SK-N-SH (cell line): ENCODE measurements around the gene GCN1. TPM values are rescaled to one million over a fixed set of nuclear protein-coding genes. Genes with fewer than 3 reads are reported as not detected.

Experiments used
- CTCF ChIA-PET: fragments of 300-600, 350-600 bp; formaldehyde crosslinking; extraction: SDS; loops from one replicate; lab custom pipeline; 2021; lab: Yijun Ruan, JAX
- POLR2A ChIA-PET: fragments of 350-600 bp; sonication (Branson Sonifier 250); formaldehyde crosslinking; extraction: SDS; loops from one replicate; lab custom pipeline; 2020; ENCODE audit warnings: antibody characterized with exemption, inconsistent platforms; lab: Yijun Ruan, JAX
- DNase-seq: peaks from one replicate; pipeline ENCODE4 v3.0.0; 2012
- H2AFZ ChIP-seq: fragments of 200-600 bp; sonication (generic); 2 replicates; pipeline ENCODE4 v1.8.1; 2016; ENCODE audit warnings: antibody characterized with exemption, mild to moderate bottlenecking, low read depth
- H3F3A ChIP-seq: fragments of 200-600 bp; sonication (generic); replicated peaks from 2 replicates; pipeline ENCODE3; 2016; ENCODE audit warnings: antibody characterized with exemption, mild to moderate bottlenecking; ENCODE audit not compliant: insufficient read depth
- H3K27ac ChIP-seq, 2 experiments: fragments of 200-500 bp in 1 of 2; fragments of 200-600 bp in 1 of 2; sonication (Bioruptor generic) in 1 of 2; sonication (generic), shearing (Covaris generic) in 1 of 2; 2 replicates each; pipeline versions ENCODE4 v1.5.1 to v1.6.1; 2014 to 2016; ENCODE audit warnings: low read depth in 2 of 2, inconsistent platforms in 1 of 2, low read length in 1 of 2, mild to moderate bottlenecking in 1 of 2, mixed read lengths in 1 of 2
- H3K27me3 ChIP-seq: fragments of 200-600 bp; sonication (generic), shearing (Covaris generic); 2 replicates; pipeline ENCODE4 v1.6.1; 2016; ENCODE audit warnings: mixed run types; ENCODE audit not compliant: insufficient read depth
- H3K36me3 ChIP-seq, 2 experiments: fragments of 200-500 bp in 1 of 2; fragments of 200-600 bp in 1 of 2; sonication (Bioruptor generic) in 1 of 2; sonication (generic) in 1 of 2; replicated peaks in 1 of 2; 2 replicates each; pipeline versions ENCODE3 to v1.5.1; 2014 to 2016; ENCODE audit warnings: low read length in 1 of 2, mild to moderate bottlenecking in 1 of 2; ENCODE audit not compliant: insufficient read depth in 2 of 2, control insufficient read depth in 1 of 2
- H3K4me1 ChIP-seq, 2 experiments: fragments of 200-500 bp in 1 of 2; fragments of 200-600 bp in 1 of 2; sonication (Bioruptor generic) in 1 of 2; sonication (generic), shearing (Covaris generic) in 1 of 2; 2 replicates each; pipeline versions ENCODE4 v1.5.1 to v1.6.1; 2014 to 2016; ENCODE audit warnings: low read depth in 1 of 2, low read length in 1 of 2, mixed run types in 1 of 2; ENCODE audit not compliant: insufficient read depth in 2 of 2, control insufficient read depth in 1 of 2
- H3K4me2 ChIP-seq: fragments of 200-600 bp; sonication (generic), shearing (Covaris generic); 2 replicates; pipeline ENCODE4 v1.6.1; 2017; ENCODE audit warnings: mixed run types
- H3K4me3 ChIP-seq, 2 experiments: fragments of 200-500 bp in 1 of 2; fragments of 200-600 bp in 1 of 2; sonication (Bioruptor generic) in 1 of 2; sonication (generic), shearing (Covaris generic) in 1 of 2; 2 replicates each; pipeline versions ENCODE4 v1.5.1 to v1.8.1; 2014 to 2016; ENCODE audit warnings: low read depth in 2 of 2, inconsistent platforms in 1 of 2, low read length in 1 of 2, mild to moderate bottlenecking in 1 of 2, mixed read lengths in 1 of 2, moderate library complexity in 1 of 2
- H3K79me2 ChIP-seq: fragments of 200-600 bp; sonication (generic); 2 replicates; pipeline ENCODE4 v1.8.1; 2017; ENCODE audit warnings: mild to moderate bottlenecking; ENCODE audit not compliant: insufficient read depth
- H3K9ac ChIP-seq: fragments of 200-600 bp; sonication (generic); 2 replicates; pipeline ENCODE4 v1.6.1; 2017; ENCODE audit warnings: mixed run types
- H3K9me2 ChIP-seq: fragments of 200-600 bp; sonication (generic); 2 replicates; pipeline ENCODE4 v1.6.1; 2017; ENCODE audit warnings: mixed run types
- H3K9me3 ChIP-seq: fragments of 200-600 bp; sonication (generic); 2 replicates; pipeline ENCODE4 v1.6.1; 2017; ENCODE audit warnings: mixed run types, mild to moderate bottlenecking, moderate library complexity
- H4K20me1 ChIP-seq: fragments of 200-600 bp; sonication (generic); 2 replicates; pipeline ENCODE4 v1.6.1; 2017; ENCODE audit warnings: mild to moderate bottlenecking, mixed run types; ENCODE audit not compliant: insufficient read depth
- CHD2 ChIP-seq: fragments of 150-350 bp; IDR thresholded peaks from 2 replicates; pipeline ENCODE4 v1.6.1; 2018; ENCODE audit warnings: low read length; ENCODE audit not compliant: partially characterized antibody
- ELF1 ChIP-seq: IDR thresholded peaks from 2 replicates; pipeline ENCODE4 v1.4.0; 2012
- EP300 ChIP-seq, 2 experiments: IDR thresholded peaks; 2 replicates each; pipeline versions ENCODE4 v1.4.0 to v1.6.1; 2012; ENCODE audit warnings: borderline replicate concordance in 1 of 2, low read depth in 1 of 2, low read length in 1 of 2
- EZH2phosphoT487 ChIP-seq: fragments of 200-600 bp; sonication (generic); IDR thresholded peaks from 2 replicates; pipeline ENCODE4 v1.6.1; 2017; ENCODE audit warnings: low read depth, mixed run types, mild to moderate bottlenecking, antibody characterized with exemption, moderate library complexity, borderline replicate concordance
- FOSL2 ChIP-seq: IDR thresholded peaks from 2 replicates; pipeline ENCODE4 v1.4.0; 2012; ENCODE audit warnings: low read depth, mild to moderate bottlenecking, moderate library complexity, borderline replicate concordance
- IRF3 ChIP-seq: fragments of 150-350 bp; IDR thresholded peaks from 2 replicates; pipeline ENCODE4 v1.6.1; 2016; ENCODE audit warnings: mild to moderate bottlenecking, low read depth, low read length
- JUND ChIP-seq: IDR thresholded peaks from 2 replicates; pipeline ENCODE4 v1.4.0; 2012
- MXI1 ChIP-seq: IDR thresholded peaks from 2 replicates; pipeline ENCODE4 v1.6.1; 2012; ENCODE audit warnings: mild to moderate bottlenecking, low read depth, low read length, improper control_type of control experiment
- NFIC ChIP-seq: IDR thresholded peaks from 2 replicates; pipeline ENCODE4 v1.4.0; 2012; ENCODE audit warnings: borderline replicate concordance
- NRF1 ChIP-seq: IDR thresholded peaks from 2 replicates; pipeline ENCODE4 v1.6.1; 2012; ENCODE audit warnings: low read depth, mild to moderate bottlenecking, low read length
- POLR2AphosphoS5 ChIP-seq: IDR thresholded peaks from 2 replicates; pipeline ENCODE4 v1.6.1; 2012; ENCODE audit warnings: low read depth, low read length
- RXRA ChIP-seq: IDR thresholded peaks from 2 replicates; pipeline ENCODE4 v1.4.0; 2012; ENCODE audit warnings: low read depth, mild to moderate bottlenecking, borderline replicate concordance
- SIN3A ChIP-seq: IDR thresholded peaks from 2 replicates; pipeline ENCODE4 v1.6.1; 2012; ENCODE audit warnings: low read depth, mild to moderate bottlenecking, low read length, moderate library complexity, borderline replicate concordance
- TAF1 ChIP-seq: IDR thresholded peaks from 2 replicates; pipeline ENCODE4 v1.6.1; 2012; ENCODE audit warnings: low read depth, mild to moderate bottlenecking, low read length, moderate library complexity, borderline replicate concordance
- TCF12 ChIP-seq: IDR thresholded peaks from 2 replicates; pipeline ENCODE4 v1.4.0; 2012
- WGBS: methylation state at CpG from one replicate; pipeline ENCODE4 v1.1.6; 2017; ENCODE audit warnings: low lambda C conversion rate; 5-methylcytosine and 5-hydroxymethylcytosine counted together
- polyA plus RNA-seq, 3 experiments: library from polyadenylated mRNA; depleted of rRNA; stranded (reverse); fragments of >200 nt; gene quantifications; 2 replicates each; pipeline ENCODE4 v1.2.3, GENCODE V29; 2012
- TF ChIP-seq, protein P1 (sequence below): IDR thresholded peaks from 2 replicates; pipeline ENCODE4; 2012
- TF ChIP-seq, protein P2 (sequence below): IDR thresholded peaks from 2 replicates; pipeline ENCODE4 v1.4.0; 2012; ENCODE audit warnings: low read depth, borderline replicate concordance

The GCN1 gene
- polyA plus RNA-seq, 1 of the 3 experiments (the other 2 are of a cell fraction), result 54.4 TPM

GRCh38 chr12:120121766-120122293 is 72.7 kb downstream of the GCN1 start:
- no peaks in the 10 kb centered on the region for H3K9me2 ChIP-seq
- ChIA-PET POLR2A (no interaction called here), CTCF (interaction anchor here (0.7 to 1.6 kb wide), 2 partner anchors 41 to 818 kb away, joined by 3 read pairs; no protein-coding TSS in a partner anchor)
- H3K9me3 ChIP-seq, result no peaks in the 10 kb centered on the region
- DNase-seq, result no peak
- H2AFZ ChIP-seq, result no peak overlapping the region
- TF ChIP-seq, protein P1, sequence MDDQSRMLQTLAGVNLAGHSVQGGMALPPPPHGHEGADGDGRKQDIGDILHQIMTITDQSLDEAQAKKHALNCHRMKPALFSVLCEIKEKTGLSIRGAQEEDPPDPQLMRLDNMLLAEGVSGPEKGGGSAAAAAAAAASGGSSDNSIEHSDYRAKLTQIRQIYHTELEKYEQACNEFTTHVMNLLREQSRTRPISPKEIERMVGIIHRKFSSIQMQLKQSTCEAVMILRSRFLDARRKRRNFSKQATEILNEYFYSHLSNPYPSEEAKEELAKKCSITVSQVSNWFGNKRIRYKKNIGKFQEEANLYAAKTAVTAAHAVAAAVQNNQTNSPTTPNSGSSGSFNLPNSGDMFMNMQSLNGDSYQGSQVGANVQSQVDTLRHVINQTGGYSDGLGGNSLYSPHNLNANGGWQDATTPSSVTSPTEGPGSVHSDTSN, result no peak
- TF ChIP-seq EP300 (IDR thresholded peaks at IDR 0.05; ENCODE audit: borderline replicate concordance in 1 of 2, low read depth in 1 of 2, low read length in 1 of 2) (no peak), SIN3A (no peak), EZH2phosphoT487 (no peak), FOSL2 (no peak), MXI1 (no peak), JUND (no peak), NRF1 (no peak), POLR2AphosphoS5 (no peak), TCF12 (no peak)
- peaks cover 3 to 14% of the 10 kb centered on the region in 2 experiments for H3K36me3 ChIP-seq
- H3K4me2 ChIP-seq, result no peak overlapping the region
- H3F3A ChIP-seq, result peaks cover 35% of the 10 kb centered on the region
- peaks cover 6 to 20% of the 10 kb centered on the region in 2 experiments for H3K4me1 ChIP-seq
- WGBS, result 85% methylated on average over 4 of the region's 4 CpGs
- no peaks in the 10 kb centered on the region for H3K27me3 ChIP-seq
- H3K4me3 ChIP-seq, result no peak overlapping the region
- H3K27ac ChIP-seq, result no peak overlapping the region
- no peak overlapping the region for H3K9ac ChIP-seq
- peaks cover 25% of the 10 kb centered on the region for H3K79me2 ChIP-seq
- no peaks in the 10 kb centered on the region for H4K20me1 ChIP-seq

GRCh38 chr12:120121343-120121742 is 73.2 kb downstream of the GCN1 start:
- no peaks in the 10 kb centered on the region for H3K9me3 ChIP-seq
- TF ChIP-seq, protein P2, sequence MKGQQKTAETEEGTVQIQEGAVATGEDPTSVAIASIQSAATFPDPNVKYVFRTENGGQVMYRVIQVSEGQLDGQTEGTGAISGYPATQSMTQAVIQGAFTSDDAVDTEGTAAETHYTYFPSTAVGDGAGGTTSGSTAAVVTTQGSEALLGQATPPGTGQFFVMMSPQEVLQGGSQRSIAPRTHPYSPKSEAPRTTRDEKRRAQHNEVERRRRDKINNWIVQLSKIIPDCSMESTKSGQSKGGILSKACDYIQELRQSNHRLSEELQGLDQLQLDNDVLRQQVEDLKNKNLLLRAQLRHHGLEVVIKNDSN, result no peak
- TF ChIP-seq CHD2 (no peak), ELF1 (no peak), NFIC (no peak), RXRA (no peak), TAF1 (no peak), IRF3 (no peak), POLR2AphosphoS5 (no peak)
- TF ChIP-seq, protein P1, result no peak
- TF ChIP-seq, all 33 proteins: peak for 0
- H3K9ac ChIP-seq, result no peak overlapping the region
- POLR2A ChIA-PET, result no interaction called here
- H3K4me3 ChIP-seq, result no peak overlapping the region
- no peak overlapping the region for H2AFZ ChIP-seq
- no peaks in the 10 kb centered on the region for H4K20me1 ChIP-seq
- peaks cover 3 to 9% of the 10 kb centered on the region in 2 experiments for H3K36me3 ChIP-seq
- H3K4me1 ChIP-seq, result peaks cover 6 to 20% of the 10 kb centered on the region in 2 experiments
- H3K9me2 ChIP-seq, result no peaks in the 10 kb centered on the region
- DNase-seq, result no peak
- no peaks in the 10 kb centered on the region for H3K27me3 ChIP-seq
- 92% methylated on average over 2 of the region's 2 CpGs for WGBS
- H3K4me2 ChIP-seq, result no peak overlapping the region
- no peak overlapping the region for H3K27ac ChIP-seq
- H3F3A ChIP-seq, result peaks cover 31% of the 10 kb centered on the region
- H3K79me2 ChIP-seq, result peaks cover 25% of the 10 kb centered on the region
- CTCF ChIA-PET, result interaction anchor here (0.7 kb wide), 1 partner anchor 819 kb away, joined by 3 read pairs; no protein-coding TSS in a partner anchor
